K562 (cell line): ENCODE data around the gene DELE1.

Experiments
- CAMTA2 ChIP-seq: fragments of 250-450 bp; sonication (Bioruptor Pico); conservative IDR thresholded peaks from 2 replicates; pipeline ENCODE4 v1.5.1; 2022
- CHD1 ChIP-seq: fragments of 200-600 bp; sonication (generic); IDR thresholded peaks from one replicate; pipeline ENCODE4 v1.6.1; 2012; ENCODE audit warnings: mild to moderate bottlenecking, moderate library complexity, low read length, inconsistent platforms
- FIP1L1 ChIP-seq: fragments of 200-400 bp; formaldehyde crosslinking; IDR thresholded peaks from 2 replicates; pipeline ENCODE4 v1.6.1; 2018; ENCODE audit warnings: mild to moderate bottlenecking, low read depth, low read length; ENCODE audit not compliant: poor library complexity, severe bottlenecking
- JUNB ChIP-seq: fragments of 450-650 bp; formaldehyde crosslinking; conservative IDR thresholded peaks from 2 replicates; pipeline ENCODE4 v1.4.0; 2020; ENCODE audit warnings: mild to moderate bottlenecking
- JUND ChIP-seq, 2 experiments: IDR thresholded peaks; 2 replicates in 1 of 2; 3 replicates in 1 of 2; pipeline ENCODE4 v1.6.1; 2011; ENCODE audit warnings: borderline replicate concordance in 2 of 2, low read depth in 2 of 2, low read length in 2 of 2, improper control_type of control experiment in 1 of 2, missing biosample characterization in 1 of 2, missing genetic modification characterization in 1 of 2, missing genetic modification reagents in 1 of 2
- KAT8 ChIP-seq: fragments of 450-650 bp; IDR thresholded peaks from 2 replicates; pipeline ENCODE4 v1.6.1; 2016; ENCODE audit warnings: low read depth, mild to moderate bottlenecking
- KLF16 ChIP-seq: IDR thresholded peaks from 2 replicates; pipeline ENCODE4 v1.6.1; 2016; ENCODE audit warnings: antibody characterized with exemption
- MXI1 ChIP-seq: IDR thresholded peaks from 2 replicates; pipeline ENCODE4 v1.6.1; 2011; ENCODE audit warnings: low read depth, mild to moderate bottlenecking, improper control_type of control experiment, low read length
- RAD21 ChIP-seq, 2 experiments: fragments of 250-450 bp in 1 of 2; fragments of 450-650 bp in 1 of 2; sonication (Bioruptor Pico) in 1 of 2; formaldehyde crosslinking in 1 of 2; IDR thresholded peaks in 1 of 2; conservative IDR thresholded peaks in 1 of 2; 2 replicates each; pipeline versions ENCODE4 v1.4.0 to v1.8.0; 2020 to 2022; ENCODE audit warnings: mild to moderate bottlenecking in 2 of 2, moderate library complexity in 1 of 2
- SPI1 ChIP-seq: IDR thresholded peaks from 2 replicates; pipeline ENCODE4 v1.6.1; 2011; ENCODE audit warnings: low read depth, low read length, control low read depth, borderline replicate concordance
- YY1 ChIP-seq, 3 experiments: IDR thresholded peaks; 2 replicates each; pipeline ENCODE4 v1.6.1; 2011; ENCODE audit warnings: low read length in 2 of 3, mild to moderate bottlenecking in 2 of 3, moderate library complexity in 2 of 3, borderline replicate concordance in 1 of 3, control low read depth in 1 of 3, low read depth in 1 of 3; ENCODE audit not compliant: insufficient read depth in 3 of 3, insufficient replicate concordance in 2 of 3, control insufficient read depth in 1 of 3, insufficient read length in 1 of 3; ENCODE audit errors: extremely low read depth in 1 of 3
- ZKSCAN3 ChIP-seq: fragments of 250-450 bp; sonication (Bioruptor Pico); IDR thresholded peaks from 2 replicates; pipeline ENCODE4 v1.4.0; 2020

- no peak for TF ChIP-seq FIP1L1
- TF ChIP-seq CHD1, result no peak
- TF ChIP-seq SPI1, result no peak
- no peak for TF ChIP-seq RAD21 (CRISPR knock-in tag; conservative IDR thresholded peaks at IDR 0.05 in 1 of 2, IDR thresholded peaks at IDR 0.05 in 1 of 2)
- TF ChIP-seq CAMTA2 (CRISPR knock-in tag), result no peak
- no peak for TF ChIP-seq YY1 (IDR thresholded peaks at IDR 0.05; ENCODE audit: borderline replicate concordance in 1 of 3, control insufficient read depth in 1 of 3, extremely low read depth in 1 of 3, insufficient read depth in 3 of 3, insufficient read length in 1 of 3, insufficient replicate concordance in 2 of 3, low read depth in 1 of 3, low read length in 2 of 3)
- no peak for TF ChIP-seq KAT8
- TF ChIP-seq MXI1, result no peak
- TF ChIP-seq JUND (IDR thresholded peaks at IDR 0.05; ENCODE audit: borderline replicate concordance, low read depth, low read length), result no peak
- TF ChIP-seq JUND (tag; IDR thresholded peaks at IDR 0.05; ENCODE audit: borderline replicate concordance, low read depth, low read length), result no peak
- TF ChIP-seq ZKSCAN3, result no peak
- TF ChIP-seq KLF16, result no peak
- TF ChIP-seq JUNB (CRISPR knock-in tag), result no peak
These were observed 49.8 kb upstream of the DELE1 start for GRCh38 chr5:141873933-141874261.
